Left ventricle myocardium inferior (tissue), 1 donor: ENCODE measurements around the gene TLR1. TPM values are rescaled to one million over a fixed set of nuclear protein-coding genes. Genes with fewer than 3 reads are reported as not detected.

Experiments
- DNase-seq: peaks from one replicate; pipeline ENCODE4 v3.0.0-alpha.2; 2020
- H3K27ac ChIP-seq: fragments of 200-600 bp; replicated peaks from 2 replicates; pipeline ENCODE4 v1.8.0; 2021
- H3K27me3 ChIP-seq: fragments of 200-600 bp; 2 replicates; pipeline ENCODE4 v1.8.0; 2021; ENCODE audit warnings: low read depth
- H3K36me3 ChIP-seq: fragments of 200-600 bp; 2 replicates; pipeline ENCODE4 v1.8.0; 2021
- H3K4me1 ChIP-seq: fragments of 200-600 bp; 2 replicates; pipeline ENCODE4 v1.8.0; 2021
- H3K4me3 ChIP-seq: fragments of 200-600 bp; 2 replicates; pipeline ENCODE4 v1.8.0; 2021; ENCODE audit warnings: mild to moderate bottlenecking, moderate library complexity
- H3K9me3 ChIP-seq: fragments of 200-600 bp; replicated peaks from 2 replicates; pipeline ENCODE4 v1.8.0; 2021
- intact Hi-C: fragments of 100-400 bp; cut with micrococcal nuclease; formaldehyde crosslinking; loops from one replicate; pipeline ENCODE4 v1.11.0; 2022
- total RNA-seq: library from RNA; stranded (reverse); fragmentation: NEBNext Ultra II Directional; extraction: Animal tissue kit (Norgen Biotek cat#: 25700); gene quantifications from one replicate; pipeline ENCODE4 v1.2.1, GENCODE V29; 2021
- TF ChIP-seq, protein P1 (sequence below): fragments of 200-600 bp; IDR thresholded peaks from 2 replicates; pipeline ENCODE4 v1.8.0; 2021; ENCODE audit warnings: antibody characterized with exemption, mild to moderate bottlenecking, borderline replicate concordance
- donor health status: DM: no; HTN: yes; CAD: no; lungs with severe emphysema.

The TLR1 gene
- total RNA-seq, 1 donor from 2014 or later: 3.5 TPM

DNA sequence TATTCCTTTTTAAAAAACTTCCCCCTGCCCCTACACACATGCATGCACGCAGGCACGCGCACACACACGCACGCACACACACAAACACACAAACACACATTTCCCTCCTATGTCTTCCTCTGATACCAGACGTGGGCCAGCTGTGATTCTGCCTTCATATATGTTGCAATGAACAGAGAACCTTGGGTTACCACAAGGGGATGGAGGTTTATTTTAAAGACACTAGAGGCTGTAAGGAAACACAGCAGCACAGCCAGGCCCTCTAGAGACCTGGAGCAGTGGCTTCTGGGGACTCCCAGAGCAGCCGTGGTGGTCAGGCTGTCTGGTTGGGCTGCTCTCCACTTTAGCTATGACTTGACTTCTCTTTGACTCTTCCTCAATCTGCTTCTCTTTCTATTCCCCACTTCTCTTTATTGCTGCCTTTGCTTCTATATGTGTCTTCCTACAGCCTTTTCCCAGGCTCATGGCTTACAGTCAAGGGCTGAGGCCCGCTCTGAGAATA lies 18.6 kb downstream of the TLR1 start:
- H3K27ac ChIP-seq: no peak overlapping the region
- TF ChIP-seq, protein P1, sequence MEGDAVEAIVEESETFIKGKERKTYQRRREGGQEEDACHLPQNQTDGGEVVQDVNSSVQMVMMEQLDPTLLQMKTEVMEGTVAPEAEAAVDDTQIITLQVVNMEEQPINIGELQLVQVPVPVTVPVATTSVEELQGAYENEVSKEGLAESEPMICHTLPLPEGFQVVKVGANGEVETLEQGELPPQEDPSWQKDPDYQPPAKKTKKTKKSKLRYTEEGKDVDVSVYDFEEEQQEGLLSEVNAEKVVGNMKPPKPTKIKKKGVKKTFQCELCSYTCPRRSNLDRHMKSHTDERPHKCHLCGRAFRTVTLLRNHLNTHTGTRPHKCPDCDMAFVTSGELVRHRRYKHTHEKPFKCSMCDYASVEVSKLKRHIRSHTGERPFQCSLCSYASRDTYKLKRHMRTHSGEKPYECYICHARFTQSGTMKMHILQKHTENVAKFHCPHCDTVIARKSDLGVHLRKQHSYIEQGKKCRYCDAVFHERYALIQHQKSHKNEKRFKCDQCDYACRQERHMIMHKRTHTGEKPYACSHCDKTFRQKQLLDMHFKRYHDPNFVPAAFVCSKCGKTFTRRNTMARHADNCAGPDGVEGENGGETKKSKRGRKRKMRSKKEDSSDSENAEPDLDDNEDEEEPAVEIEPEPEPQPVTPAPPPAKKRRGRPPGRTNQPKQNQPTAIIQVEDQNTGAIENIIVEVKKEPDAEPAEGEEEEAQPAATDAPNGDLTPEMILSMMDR: no peak
- no peaks in the 10 kb centered on the region for H3K27me3 ChIP-seq
- H3K9me3 ChIP-seq: no peaks in the 10 kb centered on the region
- H3K4me1 ChIP-seq: no peaks in the 10 kb centered on the region
- intact Hi-C loops: no loop called here
- DNase-seq: no peak
- no peak overlapping the region for H3K4me3 ChIP-seq
- H3K36me3 ChIP-seq: no peaks in the 10 kb centered on the region

DNA sequence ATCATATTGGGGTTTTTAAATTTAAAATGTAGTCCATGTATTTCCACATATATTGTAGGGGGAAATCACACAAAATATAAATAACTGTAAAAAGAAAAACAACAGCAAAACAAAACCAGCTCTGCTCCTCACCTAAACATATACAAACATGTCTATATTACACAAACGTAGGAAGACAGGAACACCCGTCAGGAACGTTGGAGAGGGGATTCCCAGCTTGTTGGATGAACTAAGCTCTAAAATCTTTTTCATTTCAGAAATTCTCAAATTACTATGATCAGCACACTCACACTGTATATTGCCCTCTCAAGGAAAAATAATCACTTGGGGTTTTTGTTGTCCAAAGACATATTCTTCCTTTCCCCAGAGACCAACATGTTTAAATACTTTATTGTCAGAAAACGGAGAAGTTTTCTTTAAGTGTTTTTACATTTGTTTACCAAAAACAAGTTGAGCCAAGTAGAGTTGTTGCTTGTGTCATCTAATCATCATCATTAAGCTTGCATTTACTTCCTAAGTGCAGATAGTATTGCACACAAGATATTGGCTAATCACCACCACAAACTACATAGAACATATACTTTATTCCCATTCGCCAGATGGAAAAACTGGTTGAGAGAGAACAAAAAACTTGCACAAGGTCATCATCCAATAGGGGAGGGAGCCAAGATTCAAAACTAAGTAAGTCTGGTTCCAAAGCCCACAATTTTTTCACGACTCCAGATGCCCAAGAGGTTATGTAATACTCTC lies 19.4 kb downstream of the TLR1 start:
- Histone ChIP-seq H3K27ac (no peak overlapping the region), H3K4me1 (no peaks in the 10 kb centered on the region), H3K36me3 (no peaks in the 10 kb centered on the region), H3K27me3 (no peaks in the 10 kb centered on the region), H3K9me3 (no peaks in the 10 kb centered on the region), H3K4me3 (no peak overlapping the region)
- no peak for DNase-seq
- intact Hi-C loops: no loop called here
- TF ChIP-seq, protein P1: no peak

DNA sequence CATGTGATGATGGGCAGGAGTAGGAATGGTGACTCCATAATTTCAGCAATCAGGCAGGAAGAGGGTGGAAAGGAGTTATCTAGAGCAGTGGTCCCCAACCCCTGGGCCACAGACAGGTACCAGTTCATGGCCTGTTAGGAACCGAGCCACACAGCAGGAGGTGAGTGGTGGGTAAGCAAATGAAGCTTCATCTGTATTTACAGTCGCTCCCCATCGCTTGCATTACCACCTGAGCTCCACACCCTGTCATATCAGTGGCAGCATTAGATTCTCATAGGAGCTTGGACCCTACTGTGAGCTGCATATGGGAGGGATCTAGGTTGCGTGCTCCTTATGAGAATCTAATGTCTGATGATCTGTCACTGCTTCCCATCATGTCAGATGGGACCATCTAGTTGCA lies 20.4 kb downstream of the TLR1 start:
- TF ChIP-seq, protein P1: no peak
- Histone ChIP-seq H3K4me3 (no peak overlapping the region), H3K27me3 (no peaks in the 10 kb centered on the region), H3K4me1 (no peaks in the 10 kb centered on the region), H3K27ac (no peak overlapping the region), H3K9me3 (no peaks in the 10 kb centered on the region), H3K36me3 (no peaks in the 10 kb centered on the region)
- no peak for DNase-seq
- intact Hi-C loops: no loop called here

DNA sequence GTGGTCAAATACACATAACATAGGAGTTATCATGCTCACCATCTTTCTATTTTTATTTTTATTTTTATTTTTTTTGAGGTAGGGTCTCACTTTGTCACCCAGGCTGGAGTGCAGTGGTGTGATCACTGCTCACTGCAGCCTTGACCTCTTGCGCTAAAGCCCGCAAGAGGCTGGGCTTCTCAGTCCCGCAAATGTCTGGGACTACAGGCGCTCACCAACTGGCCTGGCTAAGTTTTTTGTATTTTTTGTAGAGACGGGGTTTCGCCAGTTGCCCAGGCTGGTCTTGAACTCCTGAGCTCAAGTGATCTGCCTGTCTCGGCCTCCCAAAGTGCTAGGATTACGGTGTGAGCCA lies 21.5 kb downstream of the TLR1 start:
- DNase-seq: no peak
- Histone ChIP-seq H3K9me3 (no peaks in the 10 kb centered on the region), H3K4me3 (no peak overlapping the region), H3K27ac (no peak overlapping the region), H3K27me3 (no peaks in the 10 kb centered on the region), H3K4me1 (no peaks in the 10 kb centered on the region), H3K36me3 (no peaks in the 10 kb centered on the region)
- TF ChIP-seq, protein P1: no peak
- intact Hi-C loops: no loop called here

DNA sequence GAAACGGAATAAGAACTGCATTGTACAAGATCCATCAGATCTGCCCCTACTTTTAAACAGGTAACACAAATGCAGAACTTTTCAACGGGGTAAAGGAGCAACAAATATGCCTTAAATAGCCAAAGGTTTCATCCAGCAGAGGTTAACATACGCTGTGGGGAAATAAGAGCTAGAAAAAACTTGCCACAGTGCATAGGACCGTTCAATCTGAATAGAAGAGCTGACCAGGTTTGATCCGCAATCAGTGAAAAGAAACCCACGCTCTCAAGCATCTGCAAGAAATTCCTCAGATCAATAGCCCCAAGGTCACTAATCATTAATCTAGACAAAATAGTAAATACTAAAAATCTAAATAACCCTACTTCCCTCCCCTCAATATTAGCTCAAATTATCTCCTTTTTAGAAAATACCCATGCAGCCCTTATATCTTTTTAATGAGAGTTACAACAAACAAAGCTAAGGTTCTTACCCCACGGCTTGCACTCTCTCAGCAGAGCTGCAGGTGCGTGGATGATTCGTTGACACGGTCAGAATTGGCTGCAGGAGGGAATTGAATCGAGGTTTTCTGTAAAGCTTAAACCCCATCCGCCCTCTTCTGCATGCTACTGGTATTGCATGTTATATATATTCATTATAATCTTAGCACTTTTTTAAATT lies 22.0 kb downstream of the TLR1 start, which contains the start of gene TLR10:
Gene TLR10, minus strand, starts transcription at position 539 of the 657 bp plus-strand sequence. CDS start 7,400 bp downstream, outside the sequence.
- peaks cover 2% of the 10 kb centered on the region for H3K9me3 ChIP-seq
- no peak within 1 kb of the TSS for H3K4me3 ChIP-seq
- H3K27ac ChIP-seq: no peak within 1 kb of the TSS
- H3K4me1 ChIP-seq: no peaks in the 10 kb centered on the region
- TF ChIP-seq, protein P1: peak; percentile 77
- H3K36me3 ChIP-seq: no peaks in the 10 kb centered on the region
- intact Hi-C loops: no loop called here
- no peak for DNase-seq
- H3K27me3 ChIP-seq: no peaks in the 10 kb centered on the region
